Panc1 (cell line): ENCODE measurements around the gene GREB1L.

Experiments
- POLR2AphosphoS5 ChIP-seq: IDR thresholded peaks from 2 replicates; pipeline ENCODE4 v1.6.1; 2012; ENCODE audit warnings: mild to moderate bottlenecking, low read depth, low read length, moderate library complexity
- SIN3A ChIP-seq: IDR thresholded peaks from 2 replicates; pipeline ENCODE4 v1.6.1; 2012; ENCODE audit warnings: low read depth, mild to moderate bottlenecking, low read length, moderate library complexity, borderline replicate concordance; ENCODE audit not compliant: insufficient read depth
- TF ChIP-seq, protein P1 (sequence below): fragments of 450-650 bp; IDR thresholded peaks from 2 replicates; pipeline ENCODE4 v1.5.1; 2017; ENCODE audit warnings: mild to moderate bottlenecking
- TF ChIP-seq, protein P2 (sequence below), 2 experiments: IDR thresholded peaks; 2 replicates each; pipeline ENCODE4 v1.6.1; 2011 to 2012; ENCODE audit warnings: low read depth in 2 of 2, control low read depth in 1 of 2, low read length in 1 of 2, mild to moderate bottlenecking in 1 of 2, moderate library complexity in 1 of 2; ENCODE audit not compliant: insufficient read depth in 1 of 2

DNA sequence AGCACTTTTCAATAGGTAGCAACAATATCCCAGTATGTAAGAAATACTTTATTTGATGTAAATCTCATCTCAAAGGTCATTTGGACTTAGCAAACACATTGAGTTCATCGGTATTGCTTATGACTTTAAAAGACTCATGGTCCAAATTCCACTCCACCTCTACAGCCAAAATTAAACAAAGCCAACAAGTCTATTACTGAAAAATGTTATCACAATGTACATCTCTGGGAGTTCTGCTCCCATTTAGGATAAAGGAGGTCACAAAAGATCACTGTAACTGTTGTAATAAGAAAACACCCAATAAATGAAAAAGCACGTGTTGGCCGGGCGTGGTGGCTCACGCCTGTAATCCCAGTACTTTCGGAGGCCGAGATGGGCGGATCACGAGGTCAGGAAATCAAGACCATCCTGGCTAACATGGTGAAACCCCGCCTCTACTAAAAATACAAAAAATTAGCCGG is 308.5 kb downstream of the GREB1L start:
- TF ChIP-seq, protein P1, sequence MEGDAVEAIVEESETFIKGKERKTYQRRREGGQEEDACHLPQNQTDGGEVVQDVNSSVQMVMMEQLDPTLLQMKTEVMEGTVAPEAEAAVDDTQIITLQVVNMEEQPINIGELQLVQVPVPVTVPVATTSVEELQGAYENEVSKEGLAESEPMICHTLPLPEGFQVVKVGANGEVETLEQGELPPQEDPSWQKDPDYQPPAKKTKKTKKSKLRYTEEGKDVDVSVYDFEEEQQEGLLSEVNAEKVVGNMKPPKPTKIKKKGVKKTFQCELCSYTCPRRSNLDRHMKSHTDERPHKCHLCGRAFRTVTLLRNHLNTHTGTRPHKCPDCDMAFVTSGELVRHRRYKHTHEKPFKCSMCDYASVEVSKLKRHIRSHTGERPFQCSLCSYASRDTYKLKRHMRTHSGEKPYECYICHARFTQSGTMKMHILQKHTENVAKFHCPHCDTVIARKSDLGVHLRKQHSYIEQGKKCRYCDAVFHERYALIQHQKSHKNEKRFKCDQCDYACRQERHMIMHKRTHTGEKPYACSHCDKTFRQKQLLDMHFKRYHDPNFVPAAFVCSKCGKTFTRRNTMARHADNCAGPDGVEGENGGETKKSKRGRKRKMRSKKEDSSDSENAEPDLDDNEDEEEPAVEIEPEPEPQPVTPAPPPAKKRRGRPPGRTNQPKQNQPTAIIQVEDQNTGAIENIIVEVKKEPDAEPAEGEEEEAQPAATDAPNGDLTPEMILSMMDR, result no peak
- TF ChIP-seq SIN3A, result no peak
- no peak for TF ChIP-seq POLR2AphosphoS5
- TF ChIP-seq, protein P2, sequence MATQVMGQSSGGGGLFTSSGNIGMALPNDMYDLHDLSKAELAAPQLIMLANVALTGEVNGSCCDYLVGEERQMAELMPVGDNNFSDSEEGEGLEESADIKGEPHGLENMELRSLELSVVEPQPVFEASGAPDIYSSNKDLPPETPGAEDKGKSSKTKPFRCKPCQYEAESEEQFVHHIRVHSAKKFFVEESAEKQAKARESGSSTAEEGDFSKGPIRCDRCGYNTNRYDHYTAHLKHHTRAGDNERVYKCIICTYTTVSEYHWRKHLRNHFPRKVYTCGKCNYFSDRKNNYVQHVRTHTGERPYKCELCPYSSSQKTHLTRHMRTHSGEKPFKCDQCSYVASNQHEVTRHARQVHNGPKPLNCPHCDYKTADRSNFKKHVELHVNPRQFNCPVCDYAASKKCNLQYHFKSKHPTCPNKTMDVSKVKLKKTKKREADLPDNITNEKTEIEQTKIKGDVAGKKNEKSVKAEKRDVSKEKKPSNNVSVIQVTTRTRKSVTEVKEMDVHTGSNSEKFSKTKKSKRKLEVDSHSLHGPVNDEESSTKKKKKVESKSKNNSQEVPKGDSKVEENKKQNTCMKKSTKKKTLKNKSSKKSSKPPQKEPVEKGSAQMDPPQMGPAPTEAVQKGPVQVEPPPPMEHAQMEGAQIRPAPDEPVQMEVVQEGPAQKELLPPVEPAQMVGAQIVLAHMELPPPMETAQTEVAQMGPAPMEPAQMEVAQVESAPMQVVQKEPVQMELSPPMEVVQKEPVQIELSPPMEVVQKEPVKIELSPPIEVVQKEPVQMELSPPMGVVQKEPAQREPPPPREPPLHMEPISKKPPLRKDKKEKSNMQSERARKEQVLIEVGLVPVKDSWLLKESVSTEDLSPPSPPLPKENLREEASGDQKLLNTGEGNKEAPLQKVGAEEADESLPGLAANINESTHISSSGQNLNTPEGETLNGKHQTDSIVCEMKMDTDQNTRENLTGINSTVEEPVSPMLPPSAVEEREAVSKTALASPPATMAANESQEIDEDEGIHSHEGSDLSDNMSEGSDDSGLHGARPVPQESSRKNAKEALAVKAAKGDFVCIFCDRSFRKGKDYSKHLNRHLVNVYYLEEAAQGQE (IDR thresholded peaks at IDR 0.05; ENCODE audit: insufficient read depth in 1 of 2, low read depth in 2 of 2, low read length in 1 of 2), result no peak
